Aorta (tissue), 4 donors: ENCODE data around the gene TTBK1. TPM values are rescaled to one million over a fixed set of nuclear protein-coding genes. Genes with fewer than 3 reads are reported as not detected.

Experiments used
- polyA plus RNA-seq, 2 donors: library from polyadenylated mRNA; stranded (reverse); fragments of 200-250 nt; gene quantifications; one replicate each; pipeline ENCODE4 v1.2.3, GENCODE V29; 2013
- total RNA-seq, 2 donors: library from RNA; stranded (reverse); fragmentation: NEBNext Ultra II Directional; extraction: Animal tissue kit (Norgen Biotek cat#: 25700); gene quantifications; one replicate each; pipeline ENCODE4 v1.2.1, GENCODE V29; 2021
- donor health status: healthy with polysubstance abuse.
- donor health status: Bipolar disorder and iron deficiency.
- donor health status: DM: no; HTN: no; CAD: no.
- donor health status: DM: yes; HTN: yes; CAD: no.

The TTBK1 gene
- total and polyA plus RNA-seq, 4 donors: 0.12 TPM; not detected in 3

Other genes starting within 250 kb of the TTBK1 start
- gene MEA1, start 229.5 kb upstream of the TTBK1 start, total RNA-seq: 10 to 100 TPM; 44.5 to 44.6 TPM
- gene MEA1, start 229.5 kb upstream of the TTBK1 start, polyA plus RNA-seq: 100 to 1,000 TPM in 1 of 2 donors, 10 to 100 TPM in 1; 93.5 to 110 TPM
- gene KLHDC3, start 229.2 kb upstream of the TTBK1 start, total RNA-seq: 10 to 100 TPM; 55.7 to 61.7 TPM
- 10 to 100 TPM; 74.6 to 95.9 TPM for gene KLHDC3, start 229.2 kb upstream of the TTBK1 start, polyA plus RNA-seq
- 10 to 100 TPM; 36.7 to 41.1 TPM for gene RRP36, start 221.9 kb upstream of the TTBK1 start, total RNA-seq
- gene RRP36, start 221.9 kb upstream of the TTBK1 start, polyA plus RNA-seq: 10 to 100 TPM; 29.6 to 40.5 TPM
- 10 to 100 TPM; 11.0 to 17.5 TPM for gene CUL7, start 189.6 kb upstream of the TTBK1 start, total RNA-seq
- 10 to 100 TPM in 1 of 2 donors, 1 to 10 TPM in 1; 3.3 to 14.9 TPM for gene CUL7, start 189.6 kb upstream of the TTBK1 start, polyA plus RNA-seq
- gene MRPL2, start 184.0 kb upstream of the TTBK1 start, total RNA-seq: 10 to 100 TPM; 30.4 to 33.6 TPM
- gene MRPL2, start 184.0 kb upstream of the TTBK1 start, polyA plus RNA-seq: 10 to 100 TPM; 29.3 to 55.2 TPM
- gene KLC4, start 183.8 kb upstream of the TTBK1 start, total RNA-seq: 10 to 100 TPM; 20.1 to 35.0 TPM
- 10 to 100 TPM; 34.6 to 54.9 TPM for gene KLC4, start 183.8 kb upstream of the TTBK1 start, polyA plus RNA-seq
- gene PTK7, start 167.2 kb upstream of the TTBK1 start, total RNA-seq: 1 to 10 TPM; 3.6 to 9.6 TPM
- gene PTK7, start 167.2 kb upstream of the TTBK1 start, polyA plus RNA-seq: 1 to 10 TPM in 1 of 2 donors, under 1 TPM in 1; 0.13 to 6.4 TPM
- gene SRF, start 72.2 kb upstream of the TTBK1 start, total RNA-seq: 100 to 1,000 TPM in 1 of 2 donors, 10 to 100 TPM in 1; 47.5 to 106 TPM
- gene SRF, start 72.2 kb upstream of the TTBK1 start, polyA plus RNA-seq: 10 to 100 TPM; 23.8 to 41.4 TPM
- gene CUL9, start 61.3 kb upstream of the TTBK1 start, total RNA-seq: 10 to 100 TPM; 32.6 to 54.6 TPM
- gene CUL9, start 61.3 kb upstream of the TTBK1 start, polyA plus RNA-seq: 100 to 1,000 TPM in 1 of 2 donors, 1 to 10 TPM in 1; 8.1 to 106 TPM
- gene DNPH1, start 14.0 kb upstream of the TTBK1 start, total RNA-seq: 10 to 100 TPM; 10.2 to 18.1 TPM
- gene DNPH1, start 14.0 kb upstream of the TTBK1 start, polyA plus RNA-seq: 10 to 100 TPM; 36.8 to 87.4 TPM
- gene SLC22A7, start 54.8 kb downstream of the TTBK1 start, total RNA-seq: not detected
- gene SLC22A7, start 54.8 kb downstream of the TTBK1 start, polyA plus RNA-seq: not detected
- gene CRIP3, start 65.3 kb downstream of the TTBK1 start, total RNA-seq: 1 to 10 TPM in 1 of 2 donors, under 1 TPM in 1; 0.65 to 2.2 TPM
- gene CRIP3, start 65.3 kb downstream of the TTBK1 start, polyA plus RNA-seq: 1 to 10 TPM in 1 of 2 donors, not detected in 1; 1.8 TPM
- 10 to 100 TPM; 12.1 to 21.3 TPM for gene ZNF318, start 126.2 kb downstream of the TTBK1 start, total RNA-seq
- 1 to 10 TPM; 2.6 to 9.2 TPM for gene ZNF318, start 126.2 kb downstream of the TTBK1 start, polyA plus RNA-seq
- 10 to 100 TPM; 19.5 to 30.5 TPM for gene ABCC10, start 184.1 kb downstream of the TTBK1 start, total RNA-seq
- 10 to 100 TPM in 1 of 2 donors, 1 to 10 TPM in 1; 1.4 to 35.1 TPM for gene ABCC10, start 184.1 kb downstream of the TTBK1 start, polyA plus RNA-seq
- not detected for gene DLK2, start 212.1 kb downstream of the TTBK1 start, total RNA-seq
- not detected for gene DLK2, start 212.1 kb downstream of the TTBK1 start, polyA plus RNA-seq
- gene TJAP1, start 234.1 kb downstream of the TTBK1 start, total RNA-seq: 10 to 100 TPM; 30.6 to 35.5 TPM
- 10 to 100 TPM in 1 of 2 donors, 1 to 10 TPM in 1; 6.3 to 38.7 TPM for gene TJAP1, start 234.1 kb downstream of the TTBK1 start, polyA plus RNA-seq